GM23338 (cell line): ENCODE results near the gene UBA3. TPM values are rescaled to one million over a fixed set of nuclear protein-coding genes. Genes with fewer than 3 reads are reported as not detected.

Source experiments
- ATAC-seq: fragments of 200-7000 bp; cut with Tn5 transposase; 3 replicates; pipeline ENCODE4 v1.9.1; 2020
- DNase-seq: peaks from one replicate; pipeline ENCODE4 v3.0.0-alpha.2; 2015; ENCODE audit warnings: low spot score
- H2AFZ ChIP-seq: fragments of 200-600 bp; sonication (generic); 2 replicates; pipeline ENCODE4 v1.8.0; 2016; ENCODE audit warnings: antibody characterized with exemption, mild to moderate bottlenecking, moderate library complexity
- H3F3A ChIP-seq: fragments of 200-600 bp; sonication (generic); replicated peaks from 2 replicates; pipeline ENCODE4 v1.8.0; 2017; ENCODE audit warnings: antibody characterized with exemption, mixed run types, low read depth
- H3K27ac ChIP-seq: fragments of 200-600 bp; sonication (generic); 2 replicates; pipeline ENCODE4 v1.6.1; 2016; ENCODE audit warnings: low read depth
- H3K27me3 ChIP-seq: fragments of 200-600 bp; sonication (generic); 2 replicates; pipeline ENCODE4 v1.8.0; 2016; ENCODE audit warnings: mild to moderate bottlenecking, mixed run types, moderate library complexity; ENCODE audit not compliant: insufficient read depth
- H3K36me3 ChIP-seq: fragments of 200-600 bp; sonication (generic); 2 replicates; pipeline ENCODE4 v1.8.0; 2016; ENCODE audit warnings: mild to moderate bottlenecking; ENCODE audit not compliant: insufficient read depth
- H3K4me1 ChIP-seq: fragments of 200-600 bp; sonication (generic); 2 replicates; pipeline ENCODE4 v1.8.0; 2016; ENCODE audit warnings: mild to moderate bottlenecking, moderate library complexity; ENCODE audit not compliant: insufficient read depth
- H3K4me2 ChIP-seq: fragments of 200-600 bp; sonication (generic); 2 replicates; pipeline ENCODE4 v1.7.1; 2017; ENCODE audit warnings: mixed run types
- H3K4me3 ChIP-seq: fragments of 200-600 bp; sonication (generic); 2 replicates; pipeline ENCODE4 v1.6.1; 2016; ENCODE audit warnings: mixed run types
- H3K79me2 ChIP-seq: fragments of 200-600 bp; sonication (generic); replicated peaks from 2 replicates; pipeline ENCODE4 v1.8.0; 2017; ENCODE audit warnings: mild to moderate bottlenecking; ENCODE audit not compliant: insufficient read depth
- H3K9me2 ChIP-seq: fragments of 200-600 bp; sonication (generic); 2 replicates; pipeline ENCODE4 v1.8.0; 2017; ENCODE audit not compliant: insufficient read depth
- H4K20me1 ChIP-seq: fragments of 200-600 bp; sonication (generic); replicated peaks from 2 replicates; pipeline ENCODE4 v1.8.0; 2017; ENCODE audit warnings: mild to moderate bottlenecking; ENCODE audit not compliant: insufficient read depth
- H3K27ac Mint-ChIP-seq: 2 replicates; pipeline ENCODE4 v1.8.0; 2020; ENCODE audit warnings: inconsistent platforms, mild to moderate bottlenecking, moderate library complexity, mixed read lengths
- H3K27me3 Mint-ChIP-seq: 3 replicates; pipeline ENCODE4 v1.8.0; 2022; ENCODE audit warnings: low read depth, mild to moderate bottlenecking, moderate library complexity, mixed read lengths, inconsistent platforms; ENCODE audit not compliant: insufficient read depth, poor library complexity
- H3K36me3 Mint-ChIP-seq: 3 replicates; pipeline ENCODE4 v1.8.0; 2021; ENCODE audit warnings: low read depth, mild to moderate bottlenecking, inconsistent platforms, moderate library complexity, mixed read lengths
- H3K4me1 Mint-ChIP-seq: 3 replicates; pipeline ENCODE4 v1.8.0; 2020; ENCODE audit warnings: mild to moderate bottlenecking, inconsistent platforms, mixed read lengths
- H3K4me3 Mint-ChIP-seq: 3 replicates; pipeline ENCODE4 v1.8.0; 2021; ENCODE audit warnings: moderate library complexity, mild to moderate bottlenecking, inconsistent platforms, mixed read lengths
- H3K9me3 Mint-ChIP-seq: 3 replicates; pipeline ENCODE4 v1.8.0; 2020; ENCODE audit warnings: moderate library complexity, mild to moderate bottlenecking, inconsistent platforms, mixed read lengths
- CTCF ChIP-seq, 2 experiments: fragments of 200-600 bp in 1 of 2; sonication (generic) in 1 of 2; conservative IDR thresholded peaks; 2 replicates each; pipeline versions ENCODE4 v1.5.1 to v1.6.1; 2016 to 2017; ENCODE audit warnings: antibody characterized with exemption in 2 of 2, low read depth in 2 of 2, mild to moderate bottlenecking in 2 of 2, moderate library complexity in 1 of 2
- ETS1 ChIP-seq: IDR thresholded peaks from 2 replicates; pipeline ENCODE4 v1.6.1; 2016; ENCODE audit warnings: antibody characterized with exemption
- EZH2 ChIP-seq: fragments of 200-600 bp; sonication (generic); IDR thresholded peaks from one replicate; pipeline ENCODE4 v1.8.0; 2017; ENCODE audit warnings: antibody characterized with exemption, mild to moderate bottlenecking, low read depth; ENCODE audit not compliant: unreplicated experiment
- JUNB ChIP-seq: IDR thresholded peaks from one replicate; pipeline ENCODE4 v1.6.1; 2016; ENCODE audit warnings: antibody characterized with exemption; ENCODE audit not compliant: unreplicated experiment
- POLR2AphosphoS5 ChIP-seq: IDR thresholded peaks from 2 replicates; pipeline ENCODE4 v1.6.1; 2016; ENCODE audit warnings: antibody characterized with exemption, low read depth
- STAT1 ChIP-seq: IDR thresholded peaks from one replicate; pipeline ENCODE4 v1.6.1; 2016; ENCODE audit warnings: antibody characterized with exemption; ENCODE audit not compliant: unreplicated experiment
- ZNF114 ChIP-seq: fragments of 250-450 bp; sonication (Bioruptor Pico); IDR thresholded peaks from 2 replicates; pipeline ENCODE4 v1.5.0; 2020; ENCODE audit warnings: mild to moderate bottlenecking, moderate library complexity
- ZNF331 ChIP-seq: fragments of 250-450 bp; sonication (Bioruptor Pico); IDR thresholded peaks from 2 replicates; pipeline ENCODE4 v1.5.0; 2020; ENCODE audit warnings: low read depth, mild to moderate bottlenecking, moderate library complexity
- ZNF462 ChIP-seq: fragments of 250-450 bp; sonication (Bioruptor Pico); IDR thresholded peaks from 2 replicates; pipeline ENCODE4 v1.5.0; 2020; ENCODE audit warnings: mild to moderate bottlenecking, moderate library complexity
- polyA plus RNA-seq: library from polyadenylated mRNA; unstranded; fragments of >200 nt; fragmentation: Nextera tagmentation; extraction: Ambion mirVana; gene quantifications from 2 replicates; pipeline ENCODE4 v1.2.1, GENCODE V29; 2016
- total RNA-seq: library from RNA; depleted of rRNA; stranded (reverse); fragments of >200 nt; shearing (Covaris generic); gene quantifications from 2 replicates; pipeline ENCODE4 v1.2.3, GENCODE V29; 2014

UBA3 gene
- total and polyA plus RNA-seq, 2 experiments from 2014 or later: 53.2 to 85.3 TPM

GRCh38 chr3:69011096-69011730 lies 69.0 kb downstream of the UBA3 start:
- no peaks in the 10 kb centered on the region for H3K79me2 ChIP-seq
- TF ChIP-seq POLR2AphosphoS5 (no peak), ZNF114 (CRISPR knock-in tag) (no peak), EZH2 (no peak), JUNB (no peak), ZNF331 (CRISPR knock-in tag) (no peak), ETS1 (no peak), CTCF (conservative IDR thresholded peaks at IDR 0.05; ENCODE audit: low read depth in 2 of 2) (no peak), ZNF462 (no peak), STAT1 (no peak)
- no peak overlapping the region for H2AFZ ChIP-seq
- H3K4me3 ChIP-seq: no peak overlapping the region
- no peaks in the 10 kb centered on the region for H3K9me3 Mint-ChIP-seq
- H3K4me2 ChIP-seq: peak overlapping the region; percentile 69
- H3K27me3 ChIP-seq: peaks cover 5% of the 10 kb centered on the region; the same call in 1 of the 2 replicates
- DNase-seq (no peak), ATAC-seq (no peak)
- H3K27ac Mint-ChIP-seq: peak overlapping the region; percentile 64
- H3K4me1 Mint-ChIP-seq: peaks cover 63% of the 10 kb centered on the region
- H3K36me3 Mint-ChIP-seq: peaks cover 25% of the 10 kb centered on the region
- peak overlapping the region; percentile 30; the same call in 1 of the 3 replicates for H3K4me3 Mint-ChIP-seq
- peaks cover 50% of the 10 kb centered on the region for H3K4me1 ChIP-seq
- H3K9me2 ChIP-seq: no peaks in the 10 kb centered on the region
- H3K36me3 ChIP-seq: 0 out of 2 replicates have a peak, but pooled peaks cover 5% of the 10 kb centered on the region
- no peaks in the 10 kb centered on the region for H4K20me1 ChIP-seq
- peaks cover 15% of the 10 kb centered on the region for H3K27me3 Mint-ChIP-seq
- no peaks in the 10 kb centered on the region for H3F3A ChIP-seq
- H3K27ac ChIP-seq: no peak overlapping the region
